Lower leg skin (tissue), 4 donors: ENCODE measurements around the gene PRKCH. TPM values are rescaled to one million over a fixed set of nuclear protein-coding genes. Genes with fewer than 3 reads are reported as not detected.

Experiments
- DNase-seq, 2 donors: peaks; one replicate each; pipeline ENCODE4 v3.0.0-alpha.2; 2019; ENCODE audit warnings: low spot score in 2 of 2
- H3K4me3 ChIP-seq: fragments of 200-600 bp; sonication (generic); 2 replicates; pipeline ENCODE4 v1.5.1; 2017; ENCODE audit warnings: mild to moderate bottlenecking, low read depth; ENCODE audit not compliant: poor library complexity, severe bottlenecking
- CTCF ChIP-seq, 3 donors: fragments of 450-650 bp; IDR thresholded peaks; one replicate each; pipeline ENCODE4 v1.5.1; 2016; ENCODE audit warnings: antibody characterized with exemption in 3 of 3, mild to moderate bottlenecking in 3 of 3, moderate library complexity in 2 of 3
- POLR2A ChIP-seq, 2 donors: fragments of 450-650 bp; IDR thresholded peaks; one replicate each; pipeline ENCODE4 v1.6.1; 2016 to 2017; ENCODE audit warnings: antibody characterized with exemption in 2 of 2, mild to moderate bottlenecking in 1 of 2, moderate library complexity in 1 of 2
- WGBS, 2 donors: methylation state at CpG; one replicate each; pipeline ENCODE4 v1.1.5; 2018; 5-methylcytosine and 5-hydroxymethylcytosine counted together
- intact Hi-C: fragments of 100-400 bp; cut with DNase I; formaldehyde crosslinking; loops from one replicate; pipeline ENCODE4 v1.15.0; 2023; ENCODE audit warnings: low total_unique reads
- total RNA-seq, 4 donors: library from RNA; depleted of rRNA; stranded (reverse); fragments of >200 nt; gene quantifications; one replicate each; pipeline ENCODE4 v1.1.0, GENCODE V29; 2016

PRKCH gene
- total RNA-seq, 4 donors from 2014 or later = 57.3 to 103 (median 66.7) TPM

- no peak for DNase-seq
- intact Hi-C loops = no loop called here
- 89 to 91% methylated on average over 3 of the region's 3 CpGs for WGBS, 2 donors
- H3K4me3 ChIP-seq = no peak overlapping the region
- TF ChIP-seq CTCF (IDR thresholded peaks at IDR 0.05) = no peak
- TF ChIP-seq POLR2A (IDR thresholded peaks at IDR 0.05) = no peak
These were observed 75.3 kb downstream of the PRKCH start for GRCh38 chr14:61396694-61397093.

GRCh38 chr14:61397615-61398014, 76.2 kb downstream of the PRKCH start:
- no peak overlapping the region for H3K4me3 ChIP-seq
- intact Hi-C loops = no loop called here
- no peak for TF ChIP-seq CTCF (IDR thresholded peaks at IDR 0.05)
- no peak for TF ChIP-seq POLR2A (IDR thresholded peaks at IDR 0.05)
- WGBS, 2 donors = 85 to 92% methylated on average over 3 of the region's 3 CpGs
- no peak for DNase-seq

- intact Hi-C loops = no loop called here
- 90 to 93% methylated on average over 2 of the region's 2 CpGs for WGBS, 2 donors
These were observed 76.8 kb downstream of the PRKCH start for GRCh38 chr14:61398221-61398620.

GRCh38 chr14:61399365-61399764, 78.0 kb downstream of the PRKCH start:
- WGBS, 2 donors = 59% methylated on average over 2 of the region's 2 CpGs
- TF ChIP-seq POLR2A (IDR thresholded peaks at IDR 0.05) (no peak), CTCF (IDR thresholded peaks at IDR 0.05) (no peak)
- intact Hi-C loops = no loop called here
- H3K4me3 ChIP-seq = no peak overlapping the region
- no peak for DNase-seq

More at GRCh38 chr14:61398221-61398620, 76.8 kb downstream of the PRKCH start:
- TF ChIP-seq POLR2A (IDR thresholded peaks at IDR 0.05) (no peak), CTCF (IDR thresholded peaks at IDR 0.05) (no peak)
- no peak for DNase-seq
- no peak overlapping the region for H3K4me3 ChIP-seq

GRCh38 chr14:61401461-61401860, 80.1 kb downstream of the PRKCH start:
- no peak overlapping the region for H3K4me3 ChIP-seq
- 83 to 84% methylated on average over 2 of the region's 2 CpGs for WGBS, 2 donors
- TF ChIP-seq POLR2A (IDR thresholded peaks at IDR 0.05) (no peak), CTCF (IDR thresholded peaks at IDR 0.05) (no peak)
- intact Hi-C loops = no loop called here
- DNase-seq = no peak

- no peak overlapping the region for H3K4me3 ChIP-seq
- intact Hi-C loops = no loop called here
- DNase-seq = no peak
- TF ChIP-seq POLR2A (IDR thresholded peaks at IDR 0.05) (no peak), CTCF (IDR thresholded peaks at IDR 0.05) (no peak)
- 70 to 80% methylated on average over 2 of the region's 2 CpGs for WGBS, 2 donors
These were observed 82.0 kb downstream of the PRKCH start for GRCh38 chr14:61403411-61403810.
